MM.1S (cell line): ENCODE results near the gene FBN2.

Experiments used
- DNase-seq: peaks from one replicate; pipeline ENCODE4 v3.0.0-alpha.2; 2015
- H2AFZ ChIP-seq: fragments of 300-600 bp; sonication (generic); 2 replicates; pipeline ENCODE4 v1.6.0; 2016; ENCODE audit warnings: antibody characterized with exemption, low read length
- H3F3A ChIP-seq: fragments of 300-600 bp; sonication (generic); 2 replicates; pipeline ENCODE4 v1.6.1; 2016; ENCODE audit warnings: mild to moderate bottlenecking, antibody characterized with exemption, low read length, moderate library complexity, mixed read lengths; ENCODE audit not compliant: insufficient read depth
- H3K27ac ChIP-seq: fragments of 300-600 bp; sonication (generic); 2 replicates; pipeline ENCODE4 v1.5.1; 2016; ENCODE audit warnings: mild to moderate bottlenecking, low read length
- H3K27me3 ChIP-seq: fragments of 300-600 bp; sonication (generic); replicated peaks from 2 replicates; pipeline ENCODE4 v1.6.0; 2016; ENCODE audit warnings: low read length; ENCODE audit not compliant: insufficient read depth
- H3K36me3 ChIP-seq: fragments of 300-600 bp; sonication (generic); replicated peaks from 2 replicates; pipeline ENCODE4 v1.6.1; 2016; ENCODE audit warnings: mild to moderate bottlenecking, low read length, mixed read lengths; ENCODE audit not compliant: insufficient read depth
- H3K4me1 ChIP-seq: fragments of 300-600 bp; sonication (generic); 2 replicates; pipeline ENCODE4 v1.6.1; 2016; ENCODE audit warnings: low read length, mixed read lengths
- H3K4me2 ChIP-seq: fragments of 300-600 bp; sonication (generic); 2 replicates; pipeline ENCODE4 v1.6.0; 2016; ENCODE audit warnings: low read depth, low read length
- H3K4me3 ChIP-seq: fragments of 300-600 bp; sonication (generic); 2 replicates; pipeline ENCODE4 v1.5.1; 2016; ENCODE audit warnings: low read length, mixed read lengths
- H3K79me2 ChIP-seq: fragments of 300-600 bp; sonication (generic); 2 replicates; pipeline ENCODE4 v1.6.1; 2016; ENCODE audit warnings: mixed run types, low read length, mixed read lengths
- H3K9ac ChIP-seq: fragments of 300-600 bp; sonication (generic); 2 replicates; pipeline ENCODE4 v1.6.1; 2016; ENCODE audit warnings: low read length, mixed read lengths
- H3K9me2 ChIP-seq: fragments of 300-600 bp; sonication (generic); replicated peaks from 2 replicates; pipeline ENCODE4 v1.6.1; 2016; ENCODE audit warnings: mild to moderate bottlenecking, low read length, mixed read lengths; ENCODE audit not compliant: insufficient read depth
- H3K9me3 ChIP-seq: fragments of 300-600 bp; sonication (generic); replicated peaks from 2 replicates; pipeline ENCODE4 v1.6.1; 2016; ENCODE audit warnings: mild to moderate bottlenecking, low read length, mixed read lengths; ENCODE audit not compliant: insufficient read depth
- H4K20me1 ChIP-seq: fragments of 300-600 bp; sonication (generic); 2 replicates; pipeline ENCODE4 v1.6.1; 2016; ENCODE audit warnings: mild to moderate bottlenecking, low read length, moderate library complexity, mixed read lengths; ENCODE audit not compliant: insufficient read depth
- EZH2 ChIP-seq: fragments of 300-600 bp; sonication (generic); optimal IDR thresholded peaks from 2 replicates; pipeline ENCODE3; 2017; ENCODE audit warnings: low read depth, mild to moderate bottlenecking, antibody characterized with exemption, low read length, mixed read lengths
- EZH2phosphoT487 ChIP-seq: fragments of 300-600 bp; sonication (generic); IDR thresholded peaks from 2 replicates; pipeline ENCODE4 v1.6.1; 2018; ENCODE audit warnings: antibody characterized with exemption, low read length
- TF ChIP-seq, protein P1 (sequence below): fragments of 300-600 bp; sonication (generic); IDR thresholded peaks from 2 replicates; pipeline ENCODE4 v1.5.1; 2016; ENCODE audit warnings: antibody characterized with exemption, low read length, mixed read lengths

The FBN2 gene

DNA sequence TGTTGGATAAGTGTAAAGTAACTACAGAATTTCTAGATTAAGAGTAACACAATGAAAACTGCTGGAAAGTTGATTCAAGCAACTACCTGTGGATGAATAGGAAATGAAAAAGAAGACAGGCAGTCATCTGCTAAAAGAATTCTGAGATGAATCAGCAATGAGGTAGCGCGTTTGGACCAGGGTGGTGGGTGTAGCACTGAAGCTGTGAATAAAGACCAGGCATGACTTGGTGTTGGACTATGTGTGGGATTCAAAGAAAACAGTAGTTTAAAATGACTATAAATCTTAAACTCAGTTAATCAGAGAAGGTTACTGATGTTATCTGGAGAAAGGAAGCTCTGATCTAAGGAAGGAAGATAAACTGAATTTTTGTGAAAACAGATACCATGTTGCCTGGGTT lies 159.8 kb downstream of the FBN2 start:
- no peak overlapping the region for H3K27ac ChIP-seq
- H3K79me2 ChIP-seq = no peaks in the 10 kb centered on the region
- H3K4me3 ChIP-seq = no peak overlapping the region
- no peaks in the 10 kb centered on the region for H4K20me1 ChIP-seq
- H3F3A ChIP-seq = no peaks in the 10 kb centered on the region
- DNase-seq = no peak
- H3K4me1 ChIP-seq = no peaks in the 10 kb centered on the region
- no peaks in the 10 kb centered on the region for H3K36me3 ChIP-seq
- no peaks in the 10 kb centered on the region; the same call in 1 of the 2 replicates for H3K9me3 ChIP-seq
- no peaks in the 10 kb centered on the region for H3K9me2 ChIP-seq
- no peak overlapping the region for H3K9ac ChIP-seq
- H3K27me3 ChIP-seq = no peaks in the 10 kb centered on the region
- H2AFZ ChIP-seq = no peak overlapping the region
- TF ChIP-seq, protein P1, sequence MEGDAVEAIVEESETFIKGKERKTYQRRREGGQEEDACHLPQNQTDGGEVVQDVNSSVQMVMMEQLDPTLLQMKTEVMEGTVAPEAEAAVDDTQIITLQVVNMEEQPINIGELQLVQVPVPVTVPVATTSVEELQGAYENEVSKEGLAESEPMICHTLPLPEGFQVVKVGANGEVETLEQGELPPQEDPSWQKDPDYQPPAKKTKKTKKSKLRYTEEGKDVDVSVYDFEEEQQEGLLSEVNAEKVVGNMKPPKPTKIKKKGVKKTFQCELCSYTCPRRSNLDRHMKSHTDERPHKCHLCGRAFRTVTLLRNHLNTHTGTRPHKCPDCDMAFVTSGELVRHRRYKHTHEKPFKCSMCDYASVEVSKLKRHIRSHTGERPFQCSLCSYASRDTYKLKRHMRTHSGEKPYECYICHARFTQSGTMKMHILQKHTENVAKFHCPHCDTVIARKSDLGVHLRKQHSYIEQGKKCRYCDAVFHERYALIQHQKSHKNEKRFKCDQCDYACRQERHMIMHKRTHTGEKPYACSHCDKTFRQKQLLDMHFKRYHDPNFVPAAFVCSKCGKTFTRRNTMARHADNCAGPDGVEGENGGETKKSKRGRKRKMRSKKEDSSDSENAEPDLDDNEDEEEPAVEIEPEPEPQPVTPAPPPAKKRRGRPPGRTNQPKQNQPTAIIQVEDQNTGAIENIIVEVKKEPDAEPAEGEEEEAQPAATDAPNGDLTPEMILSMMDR = no peak
- TF ChIP-seq EZH2phosphoT487 (no peak), EZH2 (no peak)
- H3K4me2 ChIP-seq = no peak overlapping the region

DNA sequence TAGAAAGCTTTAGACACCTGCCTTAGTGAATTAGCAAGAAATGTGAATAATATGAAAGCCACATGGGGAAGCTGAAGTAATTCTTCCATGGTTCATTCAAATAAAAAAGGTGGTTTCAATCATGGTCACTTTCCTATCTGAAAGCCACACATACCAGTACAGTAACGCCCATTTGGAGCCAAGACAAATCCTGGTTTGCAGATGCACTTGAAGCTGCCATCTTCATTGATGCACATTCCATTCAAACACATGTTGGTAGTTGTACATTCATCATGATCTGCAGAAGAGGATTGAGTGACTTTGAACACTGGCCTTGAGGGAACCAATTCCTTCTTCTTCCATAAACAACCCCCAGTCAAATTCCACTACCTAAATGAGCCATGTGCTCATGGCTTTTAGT lies 161.5 kb downstream of the FBN2 start:
- Histone ChIP-seq H4K20me1 (no peaks in the 10 kb centered on the region), H3K27me3 (no peaks in the 10 kb centered on the region), H3K4me1 (no peaks in the 10 kb centered on the region), H3K4me3 (no peak overlapping the region), H3K9me3 (no peaks in the 10 kb centered on the region; the same call in 1 of the 2 replicates), H2AFZ (no peak overlapping the region), H3K27ac (no peak overlapping the region), H3K9ac (no peak overlapping the region), H3K4me2 (no peak overlapping the region), H3K9me2 (no peaks in the 10 kb centered on the region), H3K36me3 (no peaks in the 10 kb centered on the region), H3F3A (no peaks in the 10 kb centered on the region), H3K79me2 (no peaks in the 10 kb centered on the region)
- DNase-seq = no peak
- TF ChIP-seq EZH2 = no peak
- TF ChIP-seq, protein P1 = no peak

DNA sequence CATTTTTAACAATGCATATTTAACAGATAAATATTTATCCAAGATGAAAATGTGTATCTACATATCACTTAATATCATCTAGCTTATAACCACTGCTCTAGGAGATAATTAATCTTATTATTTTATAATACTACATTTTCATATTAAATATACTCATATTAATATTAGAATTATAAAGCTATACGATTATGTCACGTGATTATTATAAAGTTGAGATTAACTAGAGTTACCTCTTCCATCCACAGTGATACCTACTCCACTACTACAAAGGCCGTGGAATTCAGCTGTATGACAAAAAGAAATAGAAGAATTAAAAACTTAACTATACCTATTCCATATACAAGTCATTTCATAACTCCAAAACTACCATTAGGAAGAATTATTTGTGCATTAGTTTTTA lies 171.9 kb downstream of the FBN2 start:
- no peak for DNase-seq
- H3K4me1 ChIP-seq = no peaks in the 10 kb centered on the region
- TF ChIP-seq, protein P1 = no peak
- TF ChIP-seq EZH2 = no peak
- no peak for TF ChIP-seq EZH2phosphoT487
- H3F3A ChIP-seq = no peaks in the 10 kb centered on the region
- H3K9me2 ChIP-seq = no peaks in the 10 kb centered on the region
- no peak overlapping the region for H3K27ac ChIP-seq
- H2AFZ ChIP-seq = no peak overlapping the region
- no peaks in the 10 kb centered on the region for H3K36me3 ChIP-seq
- H3K4me3 ChIP-seq = no peak overlapping the region
- H3K9me3 ChIP-seq = no peaks in the 10 kb centered on the region
- H3K79me2 ChIP-seq = no peaks in the 10 kb centered on the region
- H3K4me2 ChIP-seq = no peak overlapping the region
- no peaks in the 10 kb centered on the region for H4K20me1 ChIP-seq
- no peaks in the 10 kb centered on the region for H3K27me3 ChIP-seq
- no peak overlapping the region for H3K9ac ChIP-seq

DNA sequence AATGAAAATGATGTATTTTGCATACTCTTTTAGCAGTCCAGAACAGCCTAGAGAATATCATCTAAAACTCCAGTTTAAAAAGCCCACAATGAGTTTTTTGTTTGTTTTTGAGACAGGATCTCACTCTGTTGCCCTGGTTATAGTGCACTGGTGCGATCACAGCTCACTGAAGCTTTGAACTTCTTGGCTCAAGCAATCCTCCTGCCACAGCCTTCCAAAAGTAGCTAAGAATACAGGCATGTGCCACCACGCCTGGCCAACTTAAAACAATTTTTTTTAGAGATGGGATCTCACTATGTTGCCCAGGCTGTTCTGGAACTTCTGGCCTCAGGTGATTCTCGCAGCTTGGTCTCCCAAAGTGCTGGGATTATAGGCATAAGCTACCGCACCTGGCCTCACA lies 175.7 kb downstream of the FBN2 start:
- H4K20me1 ChIP-seq = no peaks in the 10 kb centered on the region
- H3K36me3 ChIP-seq = no peaks in the 10 kb centered on the region
- H2AFZ ChIP-seq = no peak overlapping the region
- no peak for TF ChIP-seq EZH2
- TF ChIP-seq, protein P1 = no peak
- no peak for TF ChIP-seq EZH2phosphoT487
- no peaks in the 10 kb centered on the region for H3K27me3 ChIP-seq
- no peak overlapping the region for H3K4me3 ChIP-seq
- no peaks in the 10 kb centered on the region for H3K9me2 ChIP-seq
- H3K4me1 ChIP-seq = no peaks in the 10 kb centered on the region
- DNase-seq = no peak
- no peak overlapping the region for H3K9ac ChIP-seq
- no peaks in the 10 kb centered on the region for H3F3A ChIP-seq
- H3K27ac ChIP-seq = no peak overlapping the region
- no peak overlapping the region for H3K4me2 ChIP-seq
- no peaks in the 10 kb centered on the region for H3K9me3 ChIP-seq
- H3K79me2 ChIP-seq = no peaks in the 10 kb centered on the region
